AG08396 (cell line): ENCODE measurements around the gene SYTL2.

ENCODE experiments used
- DNase-seq: peaks from one replicate; pipeline ENCODE4 v3.0.0; 2012; ENCODE audit warnings: low spot score, mixed read lengths

The SYTL2 gene

GRCh38 chr11:85652786-85653447 lies 158.0 kb downstream of the SYTL2 start:
- no peak for DNase-seq

GRCh38 chr11:85651118-85651517 lies 159.8 kb downstream of the SYTL2 start:
- no peak for DNase-seq

GRCh38 chr11:85647604-85648299 lies 163.2 kb downstream of the SYTL2 start, which contains the start of gene TMEM126A:
TMEM126A (plus strand) TSS chr11:85647967; CDS start chr11:85650256, 2,289 bp downstream.
- DNase-seq = peak; percentile 86

DNA sequence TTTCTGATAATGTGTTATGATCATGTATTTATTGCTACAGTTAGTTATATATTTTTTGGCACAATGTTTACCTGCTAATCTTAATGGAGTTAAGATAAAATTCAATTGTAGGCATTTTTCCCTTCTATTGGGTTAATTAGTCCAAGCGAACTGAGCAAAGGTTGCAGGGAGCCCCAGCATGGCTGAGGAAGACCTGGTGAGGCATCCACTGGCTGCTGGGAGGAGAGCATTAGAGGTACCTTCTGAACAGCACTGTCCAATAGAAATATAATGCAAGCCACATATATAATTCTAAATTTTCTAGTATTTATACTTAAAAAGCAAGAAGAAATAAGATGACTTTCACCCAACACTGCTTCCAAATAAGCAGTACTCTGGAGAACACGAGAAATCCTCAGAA lies 163.9 kb downstream of the SYTL2 start:
- DNase-seq = no peak
